Measurements from ENCODE around the gene CTNNA1. TPM values are rescaled to one million over a fixed set of nuclear protein-coding genes. Genes with fewer than 3 reads are reported as not detected.

Gene CTNNA1
- total and polyA plus RNA-seq, 2 donors from 2014 or later = 177 to 463 TPM

DNA sequence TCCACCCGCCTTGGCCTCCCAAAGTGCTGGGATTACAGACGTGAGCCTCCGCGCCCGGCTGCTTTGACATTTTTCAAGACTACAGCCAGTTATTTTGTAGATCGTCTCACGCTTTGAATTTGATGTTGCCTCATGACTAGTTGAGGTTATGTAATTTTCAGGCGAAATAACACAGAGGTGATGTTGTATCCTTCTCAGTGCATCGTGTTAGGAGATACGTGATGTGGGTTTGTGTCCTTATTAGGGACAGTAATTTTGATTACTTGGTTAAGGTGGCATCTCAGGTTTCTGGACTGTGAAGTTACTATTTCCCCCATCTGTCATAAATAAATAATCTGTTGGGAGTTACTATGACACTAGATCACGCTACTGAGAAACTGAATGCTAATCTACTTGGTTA, 25.0 kb downstream of the CTNNA1 start:
- Histone ChIP-seq H3K36me3 (ENCODE audit: control insufficient read depth in 2 of 3, insufficient read depth in 3 of 3, low read length in 3 of 3) (peaks cover 7 to 13% (median 8%) of the 10 kb centered on the region in 3 donors), H3K9me3 (ENCODE audit: control insufficient read depth in 2 of 3, insufficient read depth in 1 of 3, low read length in 3 of 3) (no peaks in the 10 kb centered on the region), H3K27ac (ENCODE audit: low read depth in 2 of 2, low read length in 2 of 2) (no peak overlapping the region), H3K4me1 (ENCODE audit: control insufficient read depth in 2 of 3, insufficient read depth in 2 of 3, low read depth in 1 of 3, low read length in 3 of 3) (peaks cover 0 to 13% (median 2%) of the 10 kb centered on the region in 3 donors), H3K4me3 (ENCODE audit: low read length in 3 of 3) (no peak overlapping the region), H3K27me3 (ENCODE audit: control insufficient read depth, insufficient read depth, low read length) (no peaks in the 10 kb centered on the region), H3K9ac (ENCODE audit: low read length in 3 of 3) (no peak overlapping the region)
- DNase-seq (no peak), FAIRE-seq (no peak)
- TF ChIP-seq, protein P1, sequence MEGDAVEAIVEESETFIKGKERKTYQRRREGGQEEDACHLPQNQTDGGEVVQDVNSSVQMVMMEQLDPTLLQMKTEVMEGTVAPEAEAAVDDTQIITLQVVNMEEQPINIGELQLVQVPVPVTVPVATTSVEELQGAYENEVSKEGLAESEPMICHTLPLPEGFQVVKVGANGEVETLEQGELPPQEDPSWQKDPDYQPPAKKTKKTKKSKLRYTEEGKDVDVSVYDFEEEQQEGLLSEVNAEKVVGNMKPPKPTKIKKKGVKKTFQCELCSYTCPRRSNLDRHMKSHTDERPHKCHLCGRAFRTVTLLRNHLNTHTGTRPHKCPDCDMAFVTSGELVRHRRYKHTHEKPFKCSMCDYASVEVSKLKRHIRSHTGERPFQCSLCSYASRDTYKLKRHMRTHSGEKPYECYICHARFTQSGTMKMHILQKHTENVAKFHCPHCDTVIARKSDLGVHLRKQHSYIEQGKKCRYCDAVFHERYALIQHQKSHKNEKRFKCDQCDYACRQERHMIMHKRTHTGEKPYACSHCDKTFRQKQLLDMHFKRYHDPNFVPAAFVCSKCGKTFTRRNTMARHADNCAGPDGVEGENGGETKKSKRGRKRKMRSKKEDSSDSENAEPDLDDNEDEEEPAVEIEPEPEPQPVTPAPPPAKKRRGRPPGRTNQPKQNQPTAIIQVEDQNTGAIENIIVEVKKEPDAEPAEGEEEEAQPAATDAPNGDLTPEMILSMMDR (IDR thresholded peaks at IDR 0.05; ENCODE audit: borderline replicate concordance, extremely low read depth, insufficient read depth) = no peak
- intact Hi-C loops (cut with DNase I) = no loop called here

DNA sequence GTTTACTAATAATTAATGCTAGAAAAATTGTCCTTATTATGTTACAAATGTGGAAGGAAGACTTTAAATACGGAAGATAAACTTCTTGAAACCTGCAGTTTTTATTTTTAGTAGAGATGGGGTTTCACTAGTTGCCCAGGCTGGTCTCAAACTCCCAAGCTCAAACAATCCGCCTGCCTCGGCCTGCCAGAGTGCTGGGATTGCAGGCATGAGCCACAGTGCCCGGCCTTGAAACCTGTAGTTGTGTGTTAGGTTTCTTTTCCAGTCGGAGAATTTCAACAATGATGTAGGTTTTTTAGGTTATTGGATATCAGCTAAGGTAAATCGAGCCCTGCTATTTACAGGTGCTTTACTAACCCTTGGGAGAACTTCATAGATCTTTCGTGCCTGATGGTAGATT, 30.8 kb downstream of the CTNNA1 start:
- Histone ChIP-seq H3K4me3 (ENCODE audit: low read length in 3 of 3) (no peak overlapping the region), H3K9ac (ENCODE audit: low read length in 3 of 3) (no peak overlapping the region), H3K4me1 (ENCODE audit: control insufficient read depth in 2 of 3, insufficient read depth in 2 of 3, low read depth in 1 of 3, low read length in 3 of 3) (peaks cover under 1 to 17% (median 7%) of the 10 kb centered on the region in 3 donors), H3K27ac (ENCODE audit: low read depth in 2 of 2, low read length in 2 of 2) (no peak overlapping the region), H3K27me3 (ENCODE audit: control insufficient read depth, insufficient read depth, low read length) (no peaks in the 10 kb centered on the region), H3K36me3 (ENCODE audit: control insufficient read depth in 2 of 3, insufficient read depth in 3 of 3, low read length in 3 of 3) (peaks cover 5 to 17% (median 10%) of the 10 kb centered on the region in 3 donors), H3K9me3 (ENCODE audit: control insufficient read depth in 2 of 3, insufficient read depth in 1 of 3, low read length in 3 of 3) (no peaks in the 10 kb centered on the region)
- FAIRE-seq (no peak), DNase-seq (no peak)
- TF ChIP-seq, protein P1 (IDR thresholded peaks at IDR 0.05; ENCODE audit: borderline replicate concordance, extremely low read depth, insufficient read depth) = no peak
- intact Hi-C loops (cut with DNase I) = no loop called here

DNA sequence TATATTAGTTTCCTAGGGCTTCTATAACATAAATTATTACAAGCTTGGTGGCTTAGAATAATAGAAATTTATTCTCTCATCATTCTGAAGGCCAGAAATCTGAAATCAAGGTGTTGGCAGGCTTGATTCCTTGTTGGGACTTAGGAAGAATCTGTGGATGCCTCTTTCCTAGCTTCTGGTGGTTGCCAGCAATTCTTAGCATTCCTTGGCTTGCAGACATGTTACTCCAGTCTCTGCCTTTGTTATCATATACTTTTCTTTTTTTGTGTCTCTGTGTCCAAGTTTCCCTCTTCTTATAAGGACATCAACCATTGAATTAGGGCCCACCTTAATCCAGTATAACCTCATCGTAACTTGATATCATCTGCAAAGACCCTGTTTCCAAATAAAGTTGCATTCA, 31.4 kb downstream of the CTNNA1 start:
- H3K9ac ChIP-seq (ENCODE audit: low read length in 3 of 3) = no peak overlapping the region
- H3K4me1 ChIP-seq (ENCODE audit: control insufficient read depth in 2 of 3, insufficient read depth in 2 of 3, low read depth in 1 of 3, low read length in 3 of 3) = peaks cover 3 to 14% (median 7%) of the 10 kb centered on the region in 3 donors
- no peaks in the 10 kb centered on the region for H3K27me3 ChIP-seq (ENCODE audit: control insufficient read depth, insufficient read depth, low read length)
- TF ChIP-seq, protein P1 (IDR thresholded peaks at IDR 0.05; ENCODE audit: borderline replicate concordance, extremely low read depth, insufficient read depth) = no peak
- no peak for DNase-seq
- no peak for FAIRE-seq
- no peak overlapping the region for H3K27ac ChIP-seq (ENCODE audit: low read depth in 2 of 2, low read length in 2 of 2)
- no peaks in the 10 kb centered on the region for H3K9me3 ChIP-seq (ENCODE audit: control insufficient read depth in 2 of 3, insufficient read depth in 1 of 3, low read length in 3 of 3)
- H3K4me3 ChIP-seq (ENCODE audit: low read length in 3 of 3) = no peak overlapping the region
- H3K36me3 ChIP-seq (ENCODE audit: control insufficient read depth in 2 of 3, insufficient read depth in 3 of 3, low read length in 3 of 3) = peaks cover 5 to 17% (median 10%) of the 10 kb centered on the region in 3 donors
- intact Hi-C loops (cut with DNase I) = no loop called here

DNA sequence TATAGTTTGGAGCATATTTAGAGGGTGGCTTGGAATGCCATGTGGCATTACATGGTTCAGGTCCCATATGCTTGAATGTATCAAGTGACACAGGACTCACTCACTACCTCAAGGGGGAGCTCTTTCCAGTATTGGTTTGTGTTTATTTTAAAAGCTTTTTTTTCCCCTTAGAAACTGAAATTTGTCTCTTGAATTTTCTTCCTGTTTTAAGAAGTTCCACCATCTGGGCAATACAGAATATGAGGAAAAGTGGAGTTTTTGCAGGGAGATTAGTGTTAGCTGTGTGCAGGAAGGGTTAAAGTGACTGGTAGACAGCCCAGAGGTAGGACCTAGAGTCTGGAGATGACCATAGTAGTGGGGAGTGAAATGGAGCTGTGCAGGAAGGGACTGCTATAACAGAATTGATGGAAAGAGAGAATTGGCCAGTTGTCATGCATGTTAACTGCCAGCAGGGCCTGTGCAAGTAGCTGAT, 36.6 kb downstream of the CTNNA1 start:
- H3K4me1 ChIP-seq (ENCODE audit: control insufficient read depth in 2 of 3, insufficient read depth in 2 of 3, low read depth in 1 of 3, low read length in 3 of 3) = peaks cover 7 to 12% (median 12%) of the 10 kb centered on the region in 3 donors
- DNase-seq (peak in 2 of 5 donors; percentile 45 to 67), FAIRE-seq (no peak)
- no peak overlapping the region for H3K4me3 ChIP-seq (ENCODE audit: low read length in 3 of 3)
- no peak overlapping the region for H3K9ac ChIP-seq (ENCODE audit: low read length in 3 of 3)
- H3K27me3 ChIP-seq (ENCODE audit: control insufficient read depth, insufficient read depth, low read length) = no peaks in the 10 kb centered on the region
- no peak overlapping the region for H3K27ac ChIP-seq (ENCODE audit: low read depth in 2 of 2, low read length in 2 of 2)
- no peaks in the 10 kb centered on the region for H3K9me3 ChIP-seq (ENCODE audit: control insufficient read depth in 2 of 3, insufficient read depth in 1 of 3, low read length in 3 of 3)
- intact Hi-C loops (cut with DNase I) = no loop called here
- TF ChIP-seq, protein P1 (IDR thresholded peaks at IDR 0.05; ENCODE audit: borderline replicate concordance, extremely low read depth, insufficient read depth) = peak; percentile 33
- peaks cover 0 to 3% (median 0%) of the 10 kb centered on the region in 3 donors for H3K36me3 ChIP-seq (ENCODE audit: control insufficient read depth in 2 of 3, insufficient read depth in 3 of 3, low read length in 3 of 3)

Data from kidney (tissue), 14 donors.